HCT116 (cell line): ENCODE data around the gene B4GALNT2. TPM values are rescaled to one million over a fixed set of nuclear protein-coding genes. Genes with fewer than 3 reads are reported as not detected.

ENCODE experiments used
- ATAC-seq: fragments of 200-7000 bp; cut with Tn5 transposase; 2 replicates; pipeline ENCODE4 v1.9.1; 2020; ENCODE audit warnings: mild to moderate bottlenecking, moderate library complexity
- BruUV-seq: library from RNA; stranded (reverse); fragments of 400-500 nt; replicated peaks from 2 replicates; lab custom pipeline; 2021; lab: Mats Ljungman, UMichigan
- CTCF ChIA-PET: fragments of 300-600 bp; sonication (Branson Sonifier 250); formaldehyde crosslinking; loops from one replicate; lab custom pipeline; 2021; ENCODE audit warnings: antibody characterized with exemption; lab: Charles Lee
- POLR2A ChIA-PET: fragments of 300-600, 350-600 bp; sonication (Branson Sonifier 250); formaldehyde crosslinking; loops from one replicate; lab custom pipeline; 2021; ENCODE audit warnings: antibody characterized with exemption; lab: Charles Lee
- RAD21 ChIA-PET, 2 experiments: fragments of 300-600 bp; sonication (Branson Sonifier 250); formaldehyde crosslinking; loops; one replicate each; lab custom pipeline; 2023; ENCODE audit warnings: low total read pairs in 2 of 2; ENCODE audit not compliant: uncharacterized antibody in 2 of 2, unreplicated experiment in 2 of 2, low non-redundant PET in 1 of 2; lab: Charles Lee
- DNase-seq: peaks from one replicate; pipeline ENCODE4 v3.0.0-alpha.2; 2010; ENCODE audit warnings: low read depth, low spot score
- H2AFZ ChIP-seq: fragments of 200-600 bp; shearing (Covaris generic), sonication (generic); 2 replicates; pipeline ENCODE4 v1.6.1; 2017; ENCODE audit warnings: low read depth, mixed run types, mixed read lengths, antibody characterized with exemption, low read length; ENCODE audit not compliant: poor library complexity, severe bottlenecking
- H3K27ac ChIP-seq: 2 replicates; pipeline ENCODE4 v1.5.1; 2012; ENCODE audit warnings: low read depth, low read length
- H3K27me3 ChIP-seq: fragments of 200-600 bp; sonication (generic); 2 replicates; pipeline ENCODE4 v1.6.1; 2016; ENCODE audit warnings: mixed run types, low read length, mixed read lengths; ENCODE audit not compliant: insufficient read depth
- H3K36me3 ChIP-seq, 2 experiments: fragments of 200-500 bp in 1 of 2; fragments of 200-600 bp in 1 of 2; sonication (Bioruptor generic) in 1 of 2; sonication (generic) in 1 of 2; 2 replicates each; pipeline versions ENCODE4 v1.5.1 to v1.6.1; 2014 to 2016; ENCODE audit warnings: low read length in 2 of 2, inconsistent platforms in 1 of 2, mixed read lengths in 1 of 2, mixed run types in 1 of 2; ENCODE audit not compliant: insufficient read depth in 2 of 2, control insufficient read depth in 1 of 2
- H3K4me1 ChIP-seq, 2 experiments: fragments of 200-600 bp in 1 of 2; sonication (generic) in 1 of 2; 2 replicates each; pipeline versions ENCODE4 v1.5.1 to v1.6.1; 2012 to 2017; ENCODE audit warnings: low read length in 2 of 2, inconsistent platforms in 1 of 2, mild to moderate bottlenecking in 1 of 2, mixed read lengths in 1 of 2, mixed run types in 1 of 2, moderate library complexity in 1 of 2; ENCODE audit not compliant: insufficient read depth in 2 of 2, control insufficient read depth in 1 of 2
- H3K4me2 ChIP-seq: fragments of 200-600 bp; sonication (generic); 2 replicates; pipeline ENCODE4 v1.6.1; 2017; ENCODE audit warnings: mixed run types, low read length, mixed read lengths
- H3K4me3 ChIP-seq, 2 experiments: fragments of 200-600 bp in 1 of 2; sonication (generic) in 1 of 2; replicated peaks in 1 of 2; 2 replicates each; pipeline ENCODE4 v1.5.1; 2011 to 2016; ENCODE audit warnings: low read length in 2 of 2, control low read depth in 1 of 2, low read depth in 1 of 2, mild to moderate bottlenecking in 1 of 2, mixed read lengths in 1 of 2, mixed run types in 1 of 2
- H3K79me2 ChIP-seq: fragments of 200-600 bp; sonication (generic); 2 replicates; pipeline ENCODE4 v1.6.1; 2017; ENCODE audit warnings: mild to moderate bottlenecking, mixed run types, low read length, moderate library complexity, mixed read lengths; ENCODE audit not compliant: insufficient read depth
- H3K9ac ChIP-seq: fragments of 200-600 bp; sonication (generic); 2 replicates; pipeline ENCODE4 v1.6.1; 2016; ENCODE audit warnings: low read length, mixed read lengths
- H3K9me2 ChIP-seq: fragments of 200-600 bp; sonication (generic), shearing (Covaris generic); 2 replicates; pipeline ENCODE4 v1.6.1; 2017; ENCODE audit warnings: mixed run types, mild to moderate bottlenecking, moderate library complexity; ENCODE audit not compliant: insufficient read depth
- H3K9me3 ChIP-seq, 2 experiments: fragments of 200-500 bp in 1 of 2; fragments of 200-600 bp in 1 of 2; sonication (Bioruptor generic) in 1 of 2; sonication (generic) in 1 of 2; 2 replicates each; pipeline ENCODE4 v1.6.1; 2014 to 2017; ENCODE audit warnings: low read length in 2 of 2, mixed read lengths in 2 of 2, inconsistent platforms in 1 of 2, low read depth in 1 of 2, mild to moderate bottlenecking in 1 of 2, mixed run types in 1 of 2, moderate library complexity in 1 of 2; ENCODE audit not compliant: control insufficient read depth in 1 of 2, insufficient read depth in 1 of 2
- H4K20me1 ChIP-seq: fragments of 200-600 bp; sonication (generic), shearing (Covaris generic); 2 replicates; pipeline ENCODE4 v1.6.1; 2017; ENCODE audit warnings: mixed run types, mild to moderate bottlenecking, moderate library complexity; ENCODE audit not compliant: insufficient read depth
- ATF3 ChIP-seq: IDR thresholded peaks from 2 replicates; pipeline ENCODE4 v1.6.1; 2012
- CBX3 ChIP-seq: IDR thresholded peaks from 2 replicates; pipeline ENCODE4 v1.6.1; 2012; ENCODE audit warnings: low read depth
- CTCF ChIP-seq, 3 experiments: fragments of 200-600 bp in 1 of 3; sonication (generic) in 1 of 3; IDR thresholded peaks in 2 of 3; conservative IDR thresholded peaks in 1 of 3; 2 replicates each; pipeline ENCODE4 v1.5.1; 2012 to 2017; ENCODE audit warnings: low read depth in 2 of 3, low read length in 2 of 3, antibody characterized with exemption in 1 of 3, borderline replicate concordance in 1 of 3, control low read depth in 1 of 3, mild to moderate bottlenecking in 1 of 3, mixed read lengths in 1 of 3, mixed run types in 1 of 3, moderate library complexity in 1 of 3; ENCODE audit not compliant: insufficient read depth in 1 of 3
- ELF1 ChIP-seq: IDR thresholded peaks from 2 replicates; pipeline ENCODE4 v1.6.1; 2012; ENCODE audit warnings: low read depth, borderline replicate concordance
- EZH2 ChIP-seq: fragments of 200-600 bp; sonication (generic); IDR thresholded peaks from 2 replicates; pipeline ENCODE4 v1.6.1; 2017; ENCODE audit warnings: antibody characterized with exemption, mixed run types
- REST ChIP-seq: IDR thresholded peaks from 2 replicates; pipeline ENCODE4 v1.6.1; 2012; ENCODE audit warnings: low read depth
- SRF ChIP-seq: IDR thresholded peaks from 2 replicates; pipeline ENCODE4 v1.6.1; 2012; ENCODE audit warnings: low read depth
- ZBTB33 ChIP-seq: IDR thresholded peaks from 2 replicates; pipeline ENCODE4 v1.6.1; 2011; ENCODE audit warnings: mild to moderate bottlenecking, low read length, moderate library complexity; ENCODE audit not compliant: insufficient replicate concordance; ENCODE audit errors: extremely low read depth
- intact Hi-C: fragments of 100-400 bp; cut with micrococcal nuclease; formaldehyde crosslinking; loops from 2 replicates; pipeline ENCODE4 v1.10.0; 2022
- total RNA-seq: library from RNA; stranded (reverse); gene quantifications from one replicate; pipeline ENCODE4 v1.2.1, GENCODE V29; 2021; ENCODE audit not compliant: unreplicated experiment

Gene B4GALNT2
- total RNA-seq, 1 experiment from 2014 or later: not detected

- H3K4me1 ChIP-seq: peaks cover 12 to 48% of the 10 kb centered on the region in 2 experiments; a peak in 3 of 4 replicates
- CTCF ChIA-PET: interaction anchor here (1.6 kb wide), 1 partner anchor 32 kb away, joined by 6 read pairs; no protein-coding TSS in a partner anchor
- BruUV-seq: no TSS peak
- POLR2A ChIA-PET: no interaction called here
- H2AFZ ChIP-seq: no peak overlapping the region
- H3K27ac ChIP-seq: no peak overlapping the region
- no peak overlapping the region for H3K9ac ChIP-seq
- H3K9me3 ChIP-seq: no peaks in the 10 kb centered on the region
- no peak for TF ChIP-seq REST
- TF ChIP-seq CTCF (IDR thresholded peaks at IDR 0.05 in 2 of 3, conservative IDR thresholded peaks at IDR 0.05 in 1 of 3; ENCODE audit: borderline replicate concordance in 1 of 3, insufficient read depth in 1 of 3, low read depth in 2 of 3, low read length in 2 of 3): no peak
- TF ChIP-seq SRF: no peak
- TF ChIP-seq ATF3: no peak
- TF ChIP-seq CBX3: no peak
- no peak for TF ChIP-seq ZBTB33
- TF ChIP-seq EZH2: no peak
- TF ChIP-seq ELF1: no peak
- TF ChIP-seq, all 23 proteins: peak for 0
- Histone ChIP-seq H3K9me2 (no peaks in the 10 kb centered on the region), H3K36me3 (no peaks in the 10 kb centered on the region), H3K79me2 (no peaks in the 10 kb centered on the region), H4K20me1 (no peaks in the 10 kb centered on the region), H3K4me2 (no peak overlapping the region), H3K27me3 (no peaks in the 10 kb centered on the region), H3K4me3 (no peak overlapping the region)
- ATAC-seq: no peak
- RAD21 ChIA-PET: no interaction called here
- no peak for DNase-seq
- intact Hi-C loops: no loop called here
These were observed 63.2 kb downstream of the B4GALNT2 start for GRCh38 chr17:49195751-49196150.
